Tibial artery (tissue), 4 donors: Measurements from ENCODE around the gene DSCAM.

Source experiments
- DNase-seq, 2 donors: peaks; one replicate each; pipeline ENCODE4 v3.0.0-alpha.2; 2019
- H3K27ac ChIP-seq, 2 donors: fragments of 200-600 bp; sonication (generic) in 1 of 2; 1 replicate in 1 of 2; 2 replicates in 1 of 2; pipeline ENCODE4 v1.5.1; 2018 to 2019; ENCODE audit warnings: mild to moderate bottlenecking in 1 of 2
- H3K27me3 ChIP-seq, 2 donors: fragments of 200-600 bp; sonication (generic) in 1 of 2; one replicate each; pipeline versions ENCODE4 v1.5.1 to v1.6.0; 2016 to 2019
- H3K36me3 ChIP-seq, 3 donors: fragments of 200-600 bp; sonication (generic) in 2 of 3; one replicate each; pipeline ENCODE4 v1.5.1; 2016 to 2019; ENCODE audit warnings: mild to moderate bottlenecking in 2 of 3
- H3K4me1 ChIP-seq, 4 donors: fragments of 200-600 bp; sonication (generic) in 2 of 4; 1 replicate in 3 of 4; 2 replicates in 1 of 4; pipeline ENCODE4 v1.5.1; 2016 to 2019
- H3K4me3 ChIP-seq, 2 donors: fragments of 200-600 bp; sonication (generic) in 1 of 2; 1 replicate in 1 of 2; 2 replicates in 1 of 2; pipeline ENCODE4 v1.5.1; 2018 to 2019; ENCODE audit warnings: mild to moderate bottlenecking in 2 of 2
- H3K9me3 ChIP-seq, 3 donors: fragments of 200-600 bp; sonication (generic) in 1 of 3; one replicate each; pipeline ENCODE4 v1.5.1; 2016 to 2019
- intact Hi-C: fragments of 100-400 bp; cut with DNase I; formaldehyde crosslinking; loops from one replicate; pipeline ENCODE4 v1.15.0; 2023; ENCODE audit warnings: low total_unique reads
- TF ChIP-seq, protein P1 (sequence below), 2 experiments: fragments of 200-600 bp in 1 of 2; fragments of 450-650 bp in 1 of 2; IDR thresholded peaks; one replicate each; pipeline ENCODE4 v1.5.1; 2017 to 2019; ENCODE audit warnings: antibody characterized with exemption in 2 of 2, mild to moderate bottlenecking in 1 of 2, moderate library complexity in 1 of 2

The DSCAM gene

DNA sequence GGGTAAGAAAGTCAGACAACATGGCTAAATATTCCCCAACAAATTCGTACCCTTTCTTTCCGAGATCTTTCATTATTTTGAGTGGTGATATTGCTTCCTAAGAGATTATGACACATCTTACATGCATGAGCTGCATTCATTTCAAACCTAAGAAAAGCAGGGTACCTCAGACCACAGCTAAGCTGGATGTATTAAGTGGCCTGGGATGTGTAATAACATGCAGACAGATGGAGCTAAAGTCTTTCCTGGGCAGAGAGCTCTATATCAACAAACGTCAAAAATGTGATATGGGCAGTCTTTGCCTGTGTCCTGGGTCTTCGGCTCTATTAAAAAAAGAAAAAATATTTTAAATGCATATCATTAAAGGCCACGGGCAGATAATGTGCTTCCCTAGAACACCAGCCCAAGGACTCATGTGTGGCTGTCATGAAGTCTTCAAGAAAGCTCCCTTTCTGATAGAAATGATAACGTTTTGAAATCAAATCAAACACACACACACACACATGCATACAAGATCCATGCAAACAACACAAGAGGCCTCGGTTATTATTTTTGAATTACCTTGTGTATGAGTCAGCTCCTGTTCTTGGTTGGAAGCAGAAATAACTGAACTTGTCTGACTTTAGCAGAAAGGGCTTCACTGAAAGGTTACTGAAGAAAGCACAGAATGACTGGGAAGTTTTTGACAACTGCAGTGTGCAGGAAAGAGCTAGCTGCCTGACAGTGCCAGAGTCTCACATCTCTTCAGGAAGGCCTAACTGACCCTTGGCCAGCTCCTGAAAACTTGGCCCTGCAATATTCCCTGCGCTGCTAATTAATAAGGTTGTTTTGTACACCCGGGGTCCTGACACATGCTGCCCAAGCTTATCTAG, 231.2 kb downstream of the DSCAM start:
- intact Hi-C loops: no loop called here
- H3K27me3 ChIP-seq: no peaks in the 10 kb centered on the region
- DNase-seq: no peak
- no peaks in the 10 kb centered on the region for H3K4me1 ChIP-seq
- TF ChIP-seq, protein P1, sequence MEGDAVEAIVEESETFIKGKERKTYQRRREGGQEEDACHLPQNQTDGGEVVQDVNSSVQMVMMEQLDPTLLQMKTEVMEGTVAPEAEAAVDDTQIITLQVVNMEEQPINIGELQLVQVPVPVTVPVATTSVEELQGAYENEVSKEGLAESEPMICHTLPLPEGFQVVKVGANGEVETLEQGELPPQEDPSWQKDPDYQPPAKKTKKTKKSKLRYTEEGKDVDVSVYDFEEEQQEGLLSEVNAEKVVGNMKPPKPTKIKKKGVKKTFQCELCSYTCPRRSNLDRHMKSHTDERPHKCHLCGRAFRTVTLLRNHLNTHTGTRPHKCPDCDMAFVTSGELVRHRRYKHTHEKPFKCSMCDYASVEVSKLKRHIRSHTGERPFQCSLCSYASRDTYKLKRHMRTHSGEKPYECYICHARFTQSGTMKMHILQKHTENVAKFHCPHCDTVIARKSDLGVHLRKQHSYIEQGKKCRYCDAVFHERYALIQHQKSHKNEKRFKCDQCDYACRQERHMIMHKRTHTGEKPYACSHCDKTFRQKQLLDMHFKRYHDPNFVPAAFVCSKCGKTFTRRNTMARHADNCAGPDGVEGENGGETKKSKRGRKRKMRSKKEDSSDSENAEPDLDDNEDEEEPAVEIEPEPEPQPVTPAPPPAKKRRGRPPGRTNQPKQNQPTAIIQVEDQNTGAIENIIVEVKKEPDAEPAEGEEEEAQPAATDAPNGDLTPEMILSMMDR (IDR thresholded peaks at IDR 0.05): no peak
- no peaks in the 10 kb centered on the region for H3K36me3 ChIP-seq
- H3K27ac ChIP-seq: no peak overlapping the region
- H3K9me3 ChIP-seq: no peaks in the 10 kb centered on the region
- no peak overlapping the region for H3K4me3 ChIP-seq

DNA sequence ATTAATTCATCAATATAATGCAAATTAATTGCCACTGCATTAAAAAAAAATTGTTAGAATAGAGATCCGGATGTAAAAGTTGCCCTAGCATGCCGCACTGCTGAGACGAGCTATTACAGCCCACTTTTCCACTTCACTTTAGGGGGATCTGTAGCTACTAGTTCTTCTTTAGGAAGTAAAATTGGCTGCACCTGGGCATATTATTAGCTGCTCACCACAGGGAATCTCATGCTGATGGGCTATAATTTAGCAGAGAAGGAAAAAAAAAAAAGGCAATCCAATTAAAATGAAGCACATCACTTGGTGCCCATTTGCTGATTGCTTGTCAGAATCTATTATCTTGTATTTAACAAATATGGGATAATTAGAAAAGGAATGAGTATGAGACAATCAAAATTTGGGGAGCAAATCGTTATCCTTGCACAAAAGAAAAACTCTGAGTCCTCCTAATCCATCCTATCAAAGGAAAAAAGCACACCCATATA, 233.4 kb downstream of the DSCAM start:
- TF ChIP-seq, protein P1 (IDR thresholded peaks at IDR 0.05): no peak
- intact Hi-C loops: no loop called here
- no peak for DNase-seq
- Histone ChIP-seq H3K4me1 (no peaks in the 10 kb centered on the region), H3K27ac (no peak overlapping the region), H3K4me3 (no peak overlapping the region), H3K36me3 (no peaks in the 10 kb centered on the region), H3K27me3 (no peaks in the 10 kb centered on the region), H3K9me3 (no peaks in the 10 kb centered on the region)

DNA sequence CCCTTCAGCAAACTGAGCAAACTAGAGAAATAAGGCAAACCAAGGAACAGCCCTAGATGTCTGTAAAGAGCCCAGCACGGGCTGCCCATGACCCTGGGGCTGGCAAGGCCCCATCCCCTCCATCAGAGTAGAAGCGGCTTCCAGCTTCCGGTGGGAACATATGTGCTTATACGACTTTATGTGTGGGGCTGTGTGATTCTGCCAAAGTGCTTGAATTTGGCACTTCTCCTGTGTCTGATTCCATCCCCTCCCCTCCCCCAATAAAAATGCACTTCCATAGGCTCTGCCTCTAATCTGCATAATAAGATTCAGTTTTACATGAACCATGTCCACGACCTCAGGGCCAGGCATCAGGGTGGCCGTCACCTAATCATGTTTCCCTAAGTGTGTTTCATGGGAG, 236.6 kb downstream of the DSCAM start:
- H3K27me3 ChIP-seq: no peaks in the 10 kb centered on the region
- intact Hi-C loops: no loop called here
- H3K4me3 ChIP-seq: no peak overlapping the region
- no peak overlapping the region for H3K27ac ChIP-seq
- no peaks in the 10 kb centered on the region for H3K4me1 ChIP-seq
- no peaks in the 10 kb centered on the region for H3K9me3 ChIP-seq
- TF ChIP-seq, protein P1 (IDR thresholded peaks at IDR 0.05): no peak
- no peak for DNase-seq
- no peaks in the 10 kb centered on the region for H3K36me3 ChIP-seq

DNA sequence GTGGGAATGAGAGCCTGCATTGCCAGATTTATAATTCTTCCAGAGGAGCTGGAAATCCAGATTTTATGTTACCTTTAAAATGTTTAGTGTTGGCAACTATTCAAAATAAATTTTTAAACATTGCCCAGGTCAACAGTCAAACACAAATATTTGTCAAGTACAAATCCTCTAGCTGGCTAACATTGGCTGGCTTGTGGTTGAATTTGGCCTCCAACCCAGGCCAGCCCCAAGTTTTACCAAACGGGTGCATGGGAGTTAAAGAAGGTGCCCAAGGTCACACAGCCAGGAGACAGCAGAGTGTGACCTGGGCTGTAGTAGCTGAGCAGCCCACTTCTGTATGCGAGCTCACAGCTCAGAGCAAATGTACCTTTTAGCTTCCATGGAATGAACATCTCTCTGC, 240.6 kb downstream of the DSCAM start:
- Histone ChIP-seq H3K4me1 (no peaks in the 10 kb centered on the region), H3K4me3 (no peak overlapping the region), H3K36me3 (no peaks in the 10 kb centered on the region), H3K9me3 (no peaks in the 10 kb centered on the region), H3K27me3 (no peaks in the 10 kb centered on the region), H3K27ac (no peak overlapping the region)
- TF ChIP-seq, protein P1 (IDR thresholded peaks at IDR 0.05): no peak
- intact Hi-C loops: no loop called here
- DNase-seq: no peak

DNA sequence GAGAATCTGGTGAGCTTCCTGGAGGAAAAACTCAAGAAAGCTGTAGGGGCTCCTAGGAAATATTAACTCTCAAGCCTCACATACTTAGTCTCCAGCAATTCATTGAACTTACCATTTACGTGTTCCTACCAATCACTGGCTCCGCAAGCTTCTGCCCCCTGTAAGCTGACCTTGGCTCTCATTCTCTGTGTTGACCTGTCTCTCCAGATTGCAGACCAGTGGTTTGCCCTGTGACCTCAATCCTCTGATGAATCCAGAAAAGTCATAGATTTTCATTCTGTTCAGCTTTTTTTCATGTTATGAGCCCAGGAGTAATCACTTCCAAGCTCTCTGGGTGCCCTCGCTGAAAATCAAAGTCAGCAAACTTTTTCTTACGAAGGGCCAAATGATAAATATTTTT, 241.9 kb downstream of the DSCAM start:
- TF ChIP-seq, protein P1 (IDR thresholded peaks at IDR 0.05): no peak
- intact Hi-C loops: no loop called here
- H3K27ac ChIP-seq: no peak overlapping the region

More for the DNA sequence above, 241.9 kb downstream of the DSCAM start:
- no peak for DNase-seq
- Histone ChIP-seq H3K27me3 (no peaks in the 10 kb centered on the region), H3K36me3 (no peaks in the 10 kb centered on the region), H3K4me1 (no peaks in the 10 kb centered on the region), H3K9me3 (no peaks in the 10 kb centered on the region), H3K4me3 (no peak overlapping the region)
